HepG2 (cell line): ENCODE results near the gene PADI1. TPM values are rescaled to one million over a fixed set of nuclear protein-coding genes. Genes with fewer than 3 reads are reported as not detected.

Experiments
- ATAC-seq: fragments of 200-7000 bp; cut with Tn5 transposase; 3 replicates; pipeline ENCODE4 v1.9.1; 2020; ENCODE audit warnings: mild to moderate bottlenecking, moderate library complexity
- BruUV-seq: library from RNA; stranded (reverse); fragments of 400-500 nt; replicated peaks from 2 replicates; lab custom pipeline; 2021; lab: Mats Ljungman, UMichigan
- CTCF ChIA-PET: fragments of 300-600 bp; formaldehyde crosslinking; extraction: SDS; loops from one replicate; lab custom pipeline; 2021; ENCODE audit warnings: low total read pairs, inconsistent platforms, low intra/inter-chr PET ratio; lab: Yijun Ruan, JAX
- POLR2A ChIA-PET: fragments of 350-600 bp; sonication (Branson Sonifier 250); formaldehyde crosslinking; loops from one replicate; lab custom pipeline; 2020; ENCODE audit warnings: antibody characterized with exemption, inconsistent platforms; lab: Yijun Ruan, JAX
- DNase-seq: peaks from one replicate; pipeline ENCODE4 v3.0.0-alpha.2; 2015; ENCODE audit warnings: low spot score
- FAIRE-seq: peaks from 3 replicates; lab custom pipeline; 2011; peaks lifted over from hg19 to GRCh38; lab: Jason Lieb, UNC
- H2AFZ ChIP-seq: one replicate; pipeline ENCODE4 v1.6.1; 2011; ENCODE audit warnings: low read length, inconsistent platforms
- H3K27ac ChIP-seq: fragments of 300-600 bp; 3 replicates; pipeline ENCODE4 v1.8.0; 2011; ENCODE audit warnings: mixed run types, mild to moderate bottlenecking, mixed read lengths, low read length, inconsistent platforms; ENCODE audit not compliant: insufficient read depth; ENCODE audit errors: extremely low read length
- H3K27me3 ChIP-seq, 2 experiments: fragments of 200-600 bp in 1 of 2; 2 replicates in 1 of 2; 3 replicates in 1 of 2; pipeline versions ENCODE4 v1.6.0 to v1.8.0; 2011; ENCODE audit warnings: low read length in 2 of 2, mild to moderate bottlenecking in 2 of 2, moderate library complexity in 2 of 2, inconsistent platforms in 1 of 2; ENCODE audit not compliant: insufficient read depth in 2 of 2, control insufficient read depth in 1 of 2
- H3K36me3 ChIP-seq, 2 experiments: fragments of 200-600 bp in 1 of 2; replicated peaks in 1 of 2; 2 replicates in 1 of 2; 3 replicates in 1 of 2; pipeline versions ENCODE4 v1.5.1 to v1.8.0; 2011; ENCODE audit warnings: low read length in 2 of 2, inconsistent platforms in 1 of 2; ENCODE audit not compliant: insufficient read depth in 2 of 2, control insufficient read depth in 1 of 2
- H3K4me1 ChIP-seq: 2 replicates; pipeline ENCODE4 v1.5.1; 2012; ENCODE audit warnings: low read length, inconsistent platforms; ENCODE audit not compliant: insufficient read depth
- H3K4me2 ChIP-seq: 2 replicates; pipeline ENCODE4 v1.6.0; 2011; ENCODE audit warnings: low read depth, low read length, inconsistent platforms
- H3K4me3 ChIP-seq, 3 experiments: fragments of 200-600 bp in 1 of 3; sonication (generic), shearing (Covaris generic) in 1 of 3; replicated peaks in 1 of 3; 2 replicates each; pipeline ENCODE4 v1.5.1; 2011 to 2016; ENCODE audit warnings: low read length in 3 of 3, inconsistent platforms in 2 of 3, low read depth in 2 of 3, mild to moderate bottlenecking in 2 of 3, control low read depth in 1 of 3, mixed read lengths in 1 of 3; ENCODE audit not compliant: insufficient read depth in 1 of 3
- H3K79me2 ChIP-seq: one replicate; pipeline ENCODE4 v1.6.1; 2011; ENCODE audit warnings: low read length, inconsistent platforms; ENCODE audit not compliant: insufficient read depth
- H3K9ac ChIP-seq: 2 replicates; pipeline ENCODE4 v1.6.0; 2011; ENCODE audit warnings: mild to moderate bottlenecking, low read depth, low read length, inconsistent platforms; ENCODE audit not compliant: insufficient read depth
- H3K9me3 ChIP-seq: 2 replicates; pipeline ENCODE4 v1.5.1; 2012; ENCODE audit warnings: mild to moderate bottlenecking, low read length
- H4K20me1 ChIP-seq: 2 replicates; pipeline ENCODE4 v1.6.0; 2011; ENCODE audit warnings: inconsistent platforms, mild to moderate bottlenecking, low read length, moderate library complexity; ENCODE audit not compliant: insufficient read depth
- GTF2F1 ChIP-seq: fragments of 150-350 bp; IDR thresholded peaks from 2 replicates; pipeline ENCODE4 v1.6.1; 2014; ENCODE audit warnings: low read length
- KDM3A ChIP-seq: IDR thresholded peaks from 2 replicates; pipeline ENCODE4 v1.6.1; 2018; ENCODE audit warnings: low read depth, missing compliant biosample characterization
- SKI ChIP-seq: fragments of 450-650 bp; IDR thresholded peaks from one replicate; pipeline ENCODE4 v1.6.1; 2018; ENCODE audit warnings: mild to moderate bottlenecking; ENCODE audit not compliant: partially characterized antibody
- TP53 ChIP-seq: sonication (generic); formaldehyde crosslinking; conservative IDR thresholded peaks from 2 replicates; pipeline ENCODE4 v1.4.0; 2020; ENCODE audit warnings: missing genetic modification reagents
- ZBTB20 ChIP-seq: sonication (generic); formaldehyde crosslinking; IDR thresholded peaks from 2 replicates; pipeline ENCODE4 v1.8.1; 2023; ENCODE audit warnings: missing genetic modification reagents, low read depth, mild to moderate bottlenecking, borderline replicate concordance
- ZNF224 ChIP-seq: sonication (generic); formaldehyde crosslinking; IDR thresholded peaks from 2 replicates; pipeline ENCODE4 v1.5.0; 2020; ENCODE audit warnings: mild to moderate bottlenecking, missing genetic modification reagents
- ZNF343 ChIP-seq: sonication (generic); formaldehyde crosslinking; IDR thresholded peaks from 2 replicates; pipeline ENCODE4 v1.4.0; 2020; ENCODE audit warnings: mild to moderate bottlenecking, missing genetic modification reagents
- ZNF562 ChIP-seq: sonication (generic); formaldehyde crosslinking; IDR thresholded peaks from 2 replicates; pipeline ENCODE4 v1.8.0; 2022; ENCODE audit warnings: missing genetic modification reagents, borderline replicate concordance
- ZNF616 ChIP-seq: sonication (generic); formaldehyde crosslinking; IDR thresholded peaks from 2 replicates; pipeline ENCODE4 v1.5.0; 2020; ENCODE audit warnings: low read depth, mild to moderate bottlenecking, missing genetic modification reagents
- ZNF878 ChIP-seq: sonication (generic); formaldehyde crosslinking; IDR thresholded peaks from 2 replicates; pipeline ENCODE4 v1.8.1; 2023; ENCODE audit warnings: mild to moderate bottlenecking, missing genetic modification reagents, moderate library complexity
- WGBS: methylation state at CpG from one replicate; pipeline ENCODE4 v1.1.6; 2017; ENCODE audit warnings: low lambda C conversion rate; 5-methylcytosine and 5-hydroxymethylcytosine counted together
- in situ Hi-C: cut with HindIII; loops from 2 replicates; pipeline ENCODE4 v1.10.0; 2017; ENCODE audit warnings: low pct_unique_long_range_greater_than_20kb; ENCODE audit not compliant: extremely low pct_ligation_motif_present
- intact Hi-C: fragments of 100-400 bp; cut with micrococcal nuclease; formaldehyde crosslinking; loops from one replicate; pipeline ENCODE4 v1.10.0; 2022; ENCODE audit not compliant: unreplicated experiment
- polyA plus RNA-seq, 8 experiments: library from polyadenylated mRNA; depleted of rRNA in 3 of 8; stranded (reverse) in 7 of 8; unstranded in 1 of 8; fragments of >200 nt; fragmentation: Illumina TruSeq in 4 of 8; extraction: Trizol in 4 of 8; gene quantifications; 2 replicates each; pipeline versions ENCODE4 v1.2.1 to v1.2.3, GENCODE V29; 2011 to 2016; ENCODE audit warnings: low read depth in 4 of 8, missing spikeins in 1 of 8, mixed read lengths in 1 of 8; ENCODE audit not compliant: insufficient read depth in 1 of 8
- total RNA-seq, 5 experiments: library from RNA; depleted of rRNA; stranded (reverse); fragments of >200 nt; fragmentation: Illumina TruSeq; extraction: Trizol; gene quantifications; 2 replicates each; pipeline ENCODE4 v1.2.3, GENCODE V29; 2016; ENCODE audit warnings: low read depth in 1 of 5
- TF ChIP-seq, protein P1 (sequence below): IDR thresholded peaks from 2 replicates; pipeline ENCODE4 v1.6.1; 2016; ENCODE audit warnings: missing genetic modification reagents, missing compliant biosample characterization
- TF ChIP-seq, protein P2 (sequence below): sonication (generic); formaldehyde crosslinking; IDR thresholded peaks from 2 replicates; pipeline ENCODE4 v1.5.1; 2020; ENCODE audit warnings: missing genetic modification reagents, mild to moderate bottlenecking, borderline replicate concordance
- TF ChIP-seq, protein P3 (sequence below): sonication (generic); formaldehyde crosslinking; IDR thresholded peaks from 2 replicates; pipeline ENCODE4 v1.9.0; 2022; ENCODE audit warnings: low read depth, missing genetic modification reagents
- TF ChIP-seq, protein P4 (sequence below): sonication (generic); formaldehyde crosslinking; IDR thresholded peaks from 2 replicates; pipeline ENCODE4 v1.8.1; 2022; ENCODE audit warnings: mild to moderate bottlenecking, missing genetic modification reagents
- TF ChIP-seq, protein P5 (sequence below): sonication (generic); formaldehyde crosslinking; IDR thresholded peaks from 2 replicates; pipeline ENCODE4 v1.5.1; 2020; ENCODE audit warnings: mild to moderate bottlenecking, missing genetic modification reagents

Gene PADI1
- total and polyA plus RNA-seq, 2 of the 13 experiments (the other 11 are each of a cell fraction or from before 2014, with no cell fraction given), result not detected

DNA sequence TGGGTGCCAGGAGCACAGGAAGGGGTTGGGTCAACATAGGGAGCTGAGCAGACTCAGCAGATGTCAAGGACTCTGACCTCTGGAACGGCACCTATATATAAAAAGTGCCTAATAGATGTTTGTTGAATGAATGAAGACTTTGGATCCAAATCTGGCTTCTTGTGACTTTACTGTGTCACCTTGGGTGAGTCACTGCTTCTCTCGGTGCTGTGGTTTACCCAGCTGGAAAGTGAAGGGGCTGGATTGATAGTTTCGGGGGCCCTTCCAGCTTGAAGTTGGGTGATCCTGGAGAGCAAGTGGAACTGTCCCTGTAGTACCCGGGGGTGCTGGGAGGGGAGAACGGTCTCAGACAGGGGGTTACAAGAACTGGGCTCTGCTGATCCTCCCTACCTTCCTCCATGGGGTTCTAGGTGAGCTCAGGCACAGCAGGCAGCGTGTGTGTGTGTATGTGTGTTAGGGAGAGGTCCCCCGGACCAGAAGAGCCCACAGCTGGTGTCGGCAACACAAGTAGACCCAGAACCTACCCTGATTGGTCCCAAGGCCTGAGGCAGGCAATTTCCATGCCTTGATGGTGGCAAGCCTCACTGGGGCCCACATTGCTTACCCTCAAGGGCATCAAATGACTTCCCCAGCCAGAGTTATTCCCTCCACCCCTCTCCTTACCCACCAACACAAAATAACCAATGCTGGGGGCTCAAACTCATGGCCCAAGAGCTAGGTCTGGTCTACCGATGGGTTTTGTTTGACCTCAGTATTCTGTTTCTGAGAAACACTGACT lies 5.5 kb upstream of the PADI1 start:
- intact Hi-C loops, result no loop called here
- ChIA-PET CTCF (no interaction called here), POLR2A (no interaction called here)
- DNase-seq, result no peak
- in situ Hi-C loops, result no loop called here
- no peak overlapping the region for H2AFZ ChIP-seq
- H3K9me3 ChIP-seq, result no peaks in the 10 kb centered on the region
- H3K4me2 ChIP-seq, result no peak overlapping the region
- H3K36me3 ChIP-seq, result no peaks in the 10 kb centered on the region
- no peak overlapping the region for H3K4me3 ChIP-seq
- H3K27ac ChIP-seq, result no peak overlapping the region
- H3K27me3 ChIP-seq, result peaks cover 0 to 5% of the 10 kb centered on the region in 2 experiments; a peak in 2 of 5 replicates
- ATAC-seq, result no peak
- BruUV-seq, result no TSS peak
- FAIRE-seq, result no peak
- H3K79me2 ChIP-seq, result no peaks in the 10 kb centered on the region
- no peak overlapping the region for H3K9ac ChIP-seq
- 24% methylated on average over 6 of the region's 9 CpGs for WGBS
- H3K4me1 ChIP-seq, result 0 out of 2 replicates have a peak, but pooled peaks cover 10% of the 10 kb centered on the region
- H4K20me1 ChIP-seq, result no peaks in the 10 kb centered on the region
- TF ChIP-seq, protein P1, sequence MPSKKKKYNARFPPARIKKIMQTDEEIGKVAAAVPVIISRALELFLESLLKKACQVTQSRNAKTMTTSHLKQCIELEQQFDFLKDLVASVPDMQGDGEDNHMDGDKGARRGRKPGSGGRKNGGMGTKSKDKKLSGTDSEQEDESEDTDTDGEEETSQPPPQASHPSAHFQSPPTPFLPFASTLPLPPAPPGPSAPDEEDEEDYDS, result no peak
- TF ChIP-seq GTF2F1, result no peak
- TF ChIP-seq ZNF224, result no peak
- TF ChIP-seq KDM3A (CRISPR knock-in tag), result no peak
- TF ChIP-seq, protein P2, sequence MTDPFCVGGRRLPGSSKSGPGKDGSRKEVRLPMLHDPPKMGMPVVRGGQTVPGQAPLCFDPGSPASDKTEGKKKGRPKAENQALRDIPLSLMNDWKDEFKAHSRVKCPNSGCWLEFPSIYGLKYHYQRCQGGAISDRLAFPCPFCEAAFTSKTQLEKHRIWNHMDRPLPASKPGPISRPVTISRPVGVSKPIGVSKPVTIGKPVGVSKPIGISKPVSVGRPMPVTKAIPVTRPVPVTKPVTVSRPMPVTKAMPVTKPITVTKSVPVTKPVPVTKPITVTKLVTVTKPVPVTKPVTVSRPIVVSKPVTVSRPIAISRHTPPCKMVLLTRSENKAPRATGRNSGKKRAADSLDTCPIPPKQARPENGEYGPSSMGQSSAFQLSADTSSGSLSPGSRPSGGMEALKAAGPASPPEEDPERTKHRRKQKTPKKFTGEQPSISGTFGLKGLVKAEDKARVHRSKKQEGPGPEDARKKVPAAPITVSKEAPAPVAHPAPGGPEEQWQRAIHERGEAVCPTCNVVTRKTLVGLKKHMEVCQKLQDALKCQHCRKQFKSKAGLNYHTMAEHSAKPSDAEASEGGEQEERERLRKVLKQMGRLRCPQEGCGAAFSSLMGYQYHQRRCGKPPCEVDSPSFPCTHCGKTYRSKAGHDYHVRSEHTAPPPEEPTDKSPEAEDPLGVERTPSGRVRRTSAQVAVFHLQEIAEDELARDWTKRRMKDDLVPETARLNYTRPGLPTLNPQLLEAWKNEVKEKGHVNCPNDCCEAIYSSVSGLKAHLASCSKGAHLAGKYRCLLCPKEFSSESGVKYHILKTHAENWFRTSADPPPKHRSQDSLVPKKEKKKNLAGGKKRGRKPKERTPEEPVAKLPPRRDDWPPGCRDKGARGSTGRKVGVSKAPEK, result no peak
- TF ChIP-seq, protein P3, sequence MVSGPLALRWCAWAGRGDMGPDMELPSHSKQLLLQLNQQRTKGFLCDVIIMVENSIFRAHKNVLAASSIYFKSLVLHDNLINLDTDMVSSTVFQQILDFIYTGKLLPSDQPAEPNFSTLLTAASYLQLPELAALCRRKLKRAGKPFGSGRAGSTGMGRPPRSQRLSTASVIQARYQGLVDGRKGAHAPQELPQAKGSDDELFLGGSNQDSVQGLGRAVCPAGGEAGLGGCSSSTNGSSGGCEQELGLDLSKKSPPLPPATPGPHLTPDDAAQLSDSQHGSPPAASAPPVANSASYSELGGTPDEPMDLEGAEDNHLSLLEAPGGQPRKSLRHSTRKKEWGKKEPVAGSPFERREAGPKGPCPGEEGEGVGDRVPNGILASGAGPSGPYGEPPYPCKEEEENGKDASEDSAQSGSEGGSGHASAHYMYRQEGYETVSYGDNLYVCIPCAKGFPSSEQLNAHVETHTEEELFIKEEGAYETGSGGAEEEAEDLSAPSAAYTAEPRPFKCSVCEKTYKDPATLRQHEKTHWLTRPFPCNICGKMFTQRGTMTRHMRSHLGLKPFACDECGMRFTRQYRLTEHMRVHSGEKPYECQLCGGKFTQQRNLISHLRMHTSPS (CRISPR knock-in tag), result no peak
- TF ChIP-seq, protein P4, sequence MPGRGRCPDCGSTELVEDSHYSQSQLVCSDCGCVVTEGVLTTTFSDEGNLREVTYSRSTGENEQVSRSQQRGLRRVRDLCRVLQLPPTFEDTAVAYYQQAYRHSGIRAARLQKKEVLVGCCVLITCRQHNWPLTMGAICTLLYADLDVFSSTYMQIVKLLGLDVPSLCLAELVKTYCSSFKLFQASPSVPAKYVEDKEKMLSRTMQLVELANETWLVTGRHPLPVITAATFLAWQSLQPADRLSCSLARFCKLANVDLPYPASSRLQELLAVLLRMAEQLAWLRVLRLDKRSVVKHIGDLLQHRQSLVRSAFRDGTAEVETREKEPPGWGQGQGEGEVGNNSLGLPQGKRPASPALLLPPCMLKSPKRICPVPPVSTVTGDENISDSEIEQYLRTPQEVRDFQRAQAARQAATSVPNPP, result no peak
- no peak for TF ChIP-seq ZNF343
- no peak for TF ChIP-seq SKI
- no peak for TF ChIP-seq ZNF562
- TF ChIP-seq ZNF616, result no peak
- TF ChIP-seq ZBTB20 (CRISPR knock-in tag), result no peak
- TF ChIP-seq ZNF878, result no peak
- TF ChIP-seq, protein P5, sequence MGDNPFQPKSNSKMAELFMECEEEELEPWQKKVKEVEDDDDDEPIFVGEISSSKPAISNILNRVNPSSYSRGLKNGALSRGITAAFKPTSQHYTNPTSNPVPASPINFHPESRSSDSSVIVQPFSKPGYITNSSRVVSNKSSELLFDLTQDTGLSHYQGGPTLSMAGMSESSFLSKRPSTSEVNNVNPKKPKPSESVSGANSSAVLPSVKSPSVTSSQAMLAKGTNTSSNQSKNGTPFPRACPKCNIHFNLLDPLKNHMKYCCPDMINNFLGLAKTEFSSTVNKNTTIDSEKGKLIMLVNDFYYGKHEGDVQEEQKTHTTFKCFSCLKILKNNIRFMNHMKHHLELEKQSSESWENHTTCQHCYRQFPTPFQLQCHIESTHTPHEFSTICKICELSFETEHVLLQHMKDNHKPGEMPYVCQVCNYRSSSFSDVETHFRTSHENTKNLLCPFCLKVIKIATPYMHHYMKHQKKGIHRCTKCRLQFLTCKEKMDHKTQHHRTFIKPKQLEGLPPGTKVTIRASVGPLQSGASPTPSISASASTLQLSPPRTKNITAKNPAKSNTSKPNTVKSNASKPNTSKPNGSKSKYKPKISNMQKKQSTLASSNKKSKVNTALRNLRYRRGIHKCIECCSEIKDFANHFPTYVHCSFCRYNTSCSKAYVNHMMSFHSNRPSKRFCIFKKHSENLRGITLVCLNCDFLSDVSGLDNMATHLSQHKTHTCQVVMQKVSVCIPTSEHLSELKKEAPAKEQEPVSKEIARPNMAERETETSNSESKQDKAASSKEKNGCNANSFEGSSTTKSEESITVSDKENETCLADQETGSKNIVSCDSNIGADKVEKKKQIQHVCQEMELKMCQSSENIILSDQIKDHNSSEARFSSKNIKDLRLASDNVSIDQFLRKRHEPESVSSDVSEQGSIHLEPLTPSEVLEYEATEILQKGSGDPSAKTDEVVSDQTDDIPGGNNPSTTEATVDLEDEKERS (CRISPR knock-in tag), result no peak
- TF ChIP-seq TP53 (CRISPR knock-in tag), result no peak
